Cardiac muscle cell (in vitro differentiated cells and primary cell): Measurements from ENCODE around the gene KIF1A. TPM values are rescaled to one million over a fixed set of nuclear protein-coding genes. Genes with fewer than 3 reads are reported as not detected.

Source experiments
- DNase-seq, 2 donors: peaks; one replicate each; pipeline versions ENCODE4 v3.0.0 to v3.0.0-alpha.2; 2010 to 2017; ENCODE audit warnings: low read depth in 1 of 2, low spot score in 1 of 2
- H3K27ac ChIP-seq: fragments of 200-600 bp; sonication (generic); 2 replicates; pipeline ENCODE4 v1.5.1; 2016
- H3K27me3 ChIP-seq: fragments of 200-600 bp; sonication (generic); 2 replicates; pipeline ENCODE4 v1.6.0; 2016; ENCODE audit warnings: control low read depth
- H3K36me3 ChIP-seq: fragments of 200-600 bp; sonication (generic); 2 replicates; pipeline ENCODE4 v1.5.1; 2016; ENCODE audit warnings: control low read depth
- H3K4me1 ChIP-seq: fragments of 200-600 bp; sonication (generic); 2 replicates; pipeline ENCODE4 v1.8.1; 2017; ENCODE audit warnings: low read depth, mild to moderate bottlenecking, mixed run types
- H3K4me3 ChIP-seq: fragments of 200-600 bp; sonication (generic); 2 replicates; pipeline ENCODE4 v1.5.1; 2016; ENCODE audit warnings: mild to moderate bottlenecking
- H3K9me3 ChIP-seq: fragments of 200-600 bp; sonication (generic); 2 replicates; pipeline ENCODE4 v1.5.1; 2017; ENCODE audit warnings: low read depth, mild to moderate bottlenecking, control low read depth
- CTCF ChIP-seq: IDR thresholded peaks from 2 replicates; pipeline ENCODE4 v1.5.1; 2012; ENCODE audit warnings: low read depth, mild to moderate bottlenecking, low read length
- polyA plus RNA-seq: library from polyadenylated mRNA; unstranded; fragments of >200 nt; fragmentation: Nextera tagmentation; extraction: Ambion mirVana; gene quantifications from 2 replicates; pipeline ENCODE4 v1.2.1, GENCODE V29; 2016
- total RNA-seq: library from RNA; depleted of rRNA; stranded (reverse); fragments of >200 nt; gene quantifications from 2 replicates; pipeline ENCODE4 v1.2.3, GENCODE V29; 2016

Gene KIF1A
- total and polyA plus RNA-seq, 2 experiments from 2014 or later, result 6.3 to 14.1 TPM

- Histone ChIP-seq H3K36me3 (no peaks in the 10 kb centered on the region), H3K4me3 (no peak overlapping the region), H3K9me3 (no peaks in the 10 kb centered on the region), H3K27ac (no peak overlapping the region), H3K4me1 (no peaks in the 10 kb centered on the region), H3K27me3 (no peaks in the 10 kb centered on the region)
- DNase-seq, result no peak
- TF ChIP-seq CTCF, result no peak
Measured at GRCh38 chr2:240768216-240768615, 51.8 kb downstream of the KIF1A start.

GRCh38 chr2:240767341-240767740, 52.7 kb downstream of the KIF1A start:
- no peak overlapping the region for H3K27ac ChIP-seq
- no peak for TF ChIP-seq CTCF
- H3K27me3 ChIP-seq, result no peaks in the 10 kb centered on the region
- no peak for DNase-seq
- no peaks in the 10 kb centered on the region for H3K36me3 ChIP-seq
- no peak overlapping the region for H3K4me3 ChIP-seq
- H3K4me1 ChIP-seq, result no peaks in the 10 kb centered on the region
- H3K9me3 ChIP-seq, result no peaks in the 10 kb centered on the region

GRCh38 chr2:240766072-240766471, 53.9 kb downstream of the KIF1A start:
- no peaks in the 10 kb centered on the region for H3K4me1 ChIP-seq
- no peak for DNase-seq
- no peak for TF ChIP-seq CTCF
- no peaks in the 10 kb centered on the region for H3K36me3 ChIP-seq
- no peaks in the 10 kb centered on the region for H3K27me3 ChIP-seq
- H3K4me3 ChIP-seq, result no peak overlapping the region
- no peak overlapping the region for H3K27ac ChIP-seq
- no peaks in the 10 kb centered on the region for H3K9me3 ChIP-seq

GRCh38 chr2:240765007-240765406, 55.0 kb downstream of the KIF1A start:
- H3K27me3 ChIP-seq, result no peaks in the 10 kb centered on the region
- no peak for TF ChIP-seq CTCF
- H3K9me3 ChIP-seq, result no peaks in the 10 kb centered on the region
- no peak for DNase-seq
- no peaks in the 10 kb centered on the region for H3K36me3 ChIP-seq
- H3K27ac ChIP-seq, result no peak overlapping the region
- H3K4me1 ChIP-seq, result no peaks in the 10 kb centered on the region
- no peak overlapping the region for H3K4me3 ChIP-seq

GRCh38 chr2:240764605-240765004, 55.4 kb downstream of the KIF1A start:
- Histone ChIP-seq H3K36me3 (no peaks in the 10 kb centered on the region), H3K4me1 (no peaks in the 10 kb centered on the region), H3K4me3 (no peak overlapping the region), H3K27ac (no peak overlapping the region), H3K27me3 (no peaks in the 10 kb centered on the region), H3K9me3 (no peaks in the 10 kb centered on the region)
- DNase-seq, result no peak
- TF ChIP-seq CTCF, result no peak

- DNase-seq, result no peak
- no peak for TF ChIP-seq CTCF
- no peaks in the 10 kb centered on the region for H3K27me3 ChIP-seq
- H3K36me3 ChIP-seq, result no peaks in the 10 kb centered on the region
- H3K27ac ChIP-seq, result no peak overlapping the region
- no peak overlapping the region for H3K4me3 ChIP-seq
- H3K9me3 ChIP-seq, result no peaks in the 10 kb centered on the region
- no peaks in the 10 kb centered on the region for H3K4me1 ChIP-seq
Measured at GRCh38 chr2:240762971-240763370, 57.0 kb downstream of the KIF1A start.
